ENCODE measurements around the gene HIPK2.

DNA sequence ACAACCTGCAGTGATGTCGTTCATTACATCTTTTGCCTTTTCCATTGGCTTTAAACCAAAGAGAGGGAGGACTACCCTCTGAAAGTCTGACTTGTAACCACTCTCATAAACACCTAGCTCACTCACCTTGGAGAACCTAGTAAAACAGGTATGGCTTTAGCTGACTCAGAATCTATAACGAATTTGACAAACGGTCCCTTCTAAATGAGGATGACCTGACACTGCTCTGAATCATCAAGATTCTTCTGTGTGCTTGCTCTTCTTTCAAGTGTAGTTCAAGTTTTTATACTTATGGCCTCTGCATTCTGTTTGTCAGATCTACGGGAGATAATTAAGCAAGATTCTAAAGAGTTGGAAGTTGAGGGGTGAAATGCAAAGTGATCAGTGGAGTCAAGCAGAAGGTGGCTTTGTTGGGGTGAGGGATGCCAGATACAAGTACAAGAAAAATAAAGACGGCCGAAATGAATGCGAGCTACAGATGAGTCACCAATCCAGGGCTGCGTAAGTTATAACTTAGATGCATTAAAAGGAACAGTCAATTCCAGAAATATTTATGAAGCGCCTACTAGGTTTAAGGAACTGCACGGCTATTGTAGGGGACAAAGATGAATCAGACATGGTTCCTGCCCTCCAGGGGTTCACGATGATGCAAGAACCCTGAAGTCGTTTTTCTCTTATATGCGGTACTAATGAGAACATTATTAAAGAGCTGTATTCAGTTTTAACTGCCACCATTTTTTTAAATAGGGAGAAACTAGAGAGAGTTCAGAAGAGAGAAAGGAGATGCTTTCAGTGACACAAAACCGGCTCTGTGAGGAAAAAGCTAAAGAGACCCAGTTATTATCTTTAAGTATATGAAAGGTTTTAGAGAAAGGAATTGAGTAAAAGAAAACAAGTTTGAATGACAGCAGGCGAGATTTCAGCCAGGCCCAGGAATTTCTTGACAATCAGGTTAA lies 6.5 kb downstream of the HIPK2 start:
- TF ChIP-seq POLR2A (IDR thresholded peaks at IDR 0.05), result no peak
- TF ChIP-seq, protein P1, sequence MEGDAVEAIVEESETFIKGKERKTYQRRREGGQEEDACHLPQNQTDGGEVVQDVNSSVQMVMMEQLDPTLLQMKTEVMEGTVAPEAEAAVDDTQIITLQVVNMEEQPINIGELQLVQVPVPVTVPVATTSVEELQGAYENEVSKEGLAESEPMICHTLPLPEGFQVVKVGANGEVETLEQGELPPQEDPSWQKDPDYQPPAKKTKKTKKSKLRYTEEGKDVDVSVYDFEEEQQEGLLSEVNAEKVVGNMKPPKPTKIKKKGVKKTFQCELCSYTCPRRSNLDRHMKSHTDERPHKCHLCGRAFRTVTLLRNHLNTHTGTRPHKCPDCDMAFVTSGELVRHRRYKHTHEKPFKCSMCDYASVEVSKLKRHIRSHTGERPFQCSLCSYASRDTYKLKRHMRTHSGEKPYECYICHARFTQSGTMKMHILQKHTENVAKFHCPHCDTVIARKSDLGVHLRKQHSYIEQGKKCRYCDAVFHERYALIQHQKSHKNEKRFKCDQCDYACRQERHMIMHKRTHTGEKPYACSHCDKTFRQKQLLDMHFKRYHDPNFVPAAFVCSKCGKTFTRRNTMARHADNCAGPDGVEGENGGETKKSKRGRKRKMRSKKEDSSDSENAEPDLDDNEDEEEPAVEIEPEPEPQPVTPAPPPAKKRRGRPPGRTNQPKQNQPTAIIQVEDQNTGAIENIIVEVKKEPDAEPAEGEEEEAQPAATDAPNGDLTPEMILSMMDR (IDR thresholded peaks at IDR 0.05), result no peak

Data from body of pancreas (tissue), 4 donors.